Lower leg skin (tissue), 3 donors: ENCODE data around the gene GPC6.

ENCODE experiments used
- POLR2A ChIP-seq, 2 donors: fragments of 450-650 bp; IDR thresholded peaks; one replicate each; pipeline ENCODE4 v1.6.1; 2016 to 2017; ENCODE audit warnings: antibody characterized with exemption in 2 of 2, mild to moderate bottlenecking in 1 of 2, moderate library complexity in 1 of 2
- TF ChIP-seq, protein P1 (sequence below), 3 donors: fragments of 450-650 bp; IDR thresholded peaks; one replicate each; pipeline ENCODE4 v1.5.1; 2016; ENCODE audit warnings: antibody characterized with exemption in 3 of 3, mild to moderate bottlenecking in 3 of 3, moderate library complexity in 2 of 3

DNA sequence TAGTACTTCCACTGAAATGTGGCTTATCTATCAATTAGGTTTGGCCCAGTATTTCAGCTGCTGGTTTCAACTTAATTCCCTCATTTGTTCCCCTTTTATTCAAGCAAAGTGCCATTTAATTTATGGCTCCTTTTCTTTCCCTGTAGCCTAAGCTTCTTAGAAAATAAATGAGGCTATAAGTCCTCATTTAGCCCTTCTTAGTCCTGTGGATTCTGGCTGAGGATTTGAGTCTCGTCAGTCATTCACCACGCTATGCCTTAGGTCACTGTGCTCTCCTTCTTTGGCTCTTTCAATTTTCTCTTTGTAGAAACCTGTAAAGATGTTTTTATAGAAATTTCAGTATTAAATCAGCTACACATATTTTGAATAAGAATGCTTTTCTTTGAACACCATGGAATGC is 579.1 kb downstream of the GPC6 start:
- TF ChIP-seq POLR2A (IDR thresholded peaks at IDR 0.05) = no peak
- TF ChIP-seq, protein P1, sequence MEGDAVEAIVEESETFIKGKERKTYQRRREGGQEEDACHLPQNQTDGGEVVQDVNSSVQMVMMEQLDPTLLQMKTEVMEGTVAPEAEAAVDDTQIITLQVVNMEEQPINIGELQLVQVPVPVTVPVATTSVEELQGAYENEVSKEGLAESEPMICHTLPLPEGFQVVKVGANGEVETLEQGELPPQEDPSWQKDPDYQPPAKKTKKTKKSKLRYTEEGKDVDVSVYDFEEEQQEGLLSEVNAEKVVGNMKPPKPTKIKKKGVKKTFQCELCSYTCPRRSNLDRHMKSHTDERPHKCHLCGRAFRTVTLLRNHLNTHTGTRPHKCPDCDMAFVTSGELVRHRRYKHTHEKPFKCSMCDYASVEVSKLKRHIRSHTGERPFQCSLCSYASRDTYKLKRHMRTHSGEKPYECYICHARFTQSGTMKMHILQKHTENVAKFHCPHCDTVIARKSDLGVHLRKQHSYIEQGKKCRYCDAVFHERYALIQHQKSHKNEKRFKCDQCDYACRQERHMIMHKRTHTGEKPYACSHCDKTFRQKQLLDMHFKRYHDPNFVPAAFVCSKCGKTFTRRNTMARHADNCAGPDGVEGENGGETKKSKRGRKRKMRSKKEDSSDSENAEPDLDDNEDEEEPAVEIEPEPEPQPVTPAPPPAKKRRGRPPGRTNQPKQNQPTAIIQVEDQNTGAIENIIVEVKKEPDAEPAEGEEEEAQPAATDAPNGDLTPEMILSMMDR (IDR thresholded peaks at IDR 0.05) = no peak
